ENCODE results near the gene IKZF4.

DNA sequence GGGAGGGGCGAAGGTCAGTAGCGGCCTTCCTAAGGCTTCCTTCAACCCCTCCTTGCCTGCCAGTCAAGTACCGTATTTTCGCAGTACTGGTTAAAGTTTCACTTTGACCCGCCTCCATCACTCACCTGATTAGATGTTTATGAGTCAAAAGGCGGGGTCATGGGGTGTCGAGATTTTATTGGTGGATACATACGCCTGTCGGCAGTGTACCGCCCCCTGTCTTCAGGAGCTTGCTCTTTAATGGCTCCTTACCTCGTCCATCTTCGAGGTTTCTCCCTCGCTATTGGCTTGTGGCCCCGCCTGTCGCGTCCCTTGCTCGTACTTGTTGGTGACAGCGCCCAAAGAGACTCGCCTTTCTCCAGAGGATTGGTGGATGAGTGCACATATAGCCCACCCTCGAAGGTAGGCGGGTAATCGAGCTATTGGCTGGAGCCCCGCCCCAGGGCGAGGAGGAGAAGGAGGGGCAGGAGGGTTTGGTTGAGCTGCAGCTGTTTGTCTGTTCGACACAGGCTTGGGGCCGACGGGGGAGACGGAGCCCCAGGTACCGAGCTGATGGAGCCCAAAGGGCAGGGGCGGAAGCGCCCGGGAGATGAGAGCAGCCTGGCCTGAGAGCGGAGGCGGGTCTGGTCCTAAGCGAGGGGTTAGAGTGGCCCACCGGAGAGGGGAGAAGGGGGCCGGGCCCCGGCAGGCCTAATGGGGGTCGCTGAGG, 47.1 kb upstream of the IKZF4 start, which contains the start of gene RAB5B:
- TF ChIP-seq, protein P1, sequence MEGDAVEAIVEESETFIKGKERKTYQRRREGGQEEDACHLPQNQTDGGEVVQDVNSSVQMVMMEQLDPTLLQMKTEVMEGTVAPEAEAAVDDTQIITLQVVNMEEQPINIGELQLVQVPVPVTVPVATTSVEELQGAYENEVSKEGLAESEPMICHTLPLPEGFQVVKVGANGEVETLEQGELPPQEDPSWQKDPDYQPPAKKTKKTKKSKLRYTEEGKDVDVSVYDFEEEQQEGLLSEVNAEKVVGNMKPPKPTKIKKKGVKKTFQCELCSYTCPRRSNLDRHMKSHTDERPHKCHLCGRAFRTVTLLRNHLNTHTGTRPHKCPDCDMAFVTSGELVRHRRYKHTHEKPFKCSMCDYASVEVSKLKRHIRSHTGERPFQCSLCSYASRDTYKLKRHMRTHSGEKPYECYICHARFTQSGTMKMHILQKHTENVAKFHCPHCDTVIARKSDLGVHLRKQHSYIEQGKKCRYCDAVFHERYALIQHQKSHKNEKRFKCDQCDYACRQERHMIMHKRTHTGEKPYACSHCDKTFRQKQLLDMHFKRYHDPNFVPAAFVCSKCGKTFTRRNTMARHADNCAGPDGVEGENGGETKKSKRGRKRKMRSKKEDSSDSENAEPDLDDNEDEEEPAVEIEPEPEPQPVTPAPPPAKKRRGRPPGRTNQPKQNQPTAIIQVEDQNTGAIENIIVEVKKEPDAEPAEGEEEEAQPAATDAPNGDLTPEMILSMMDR (IDR thresholded peaks at IDR 0.05), result no peak
- TF ChIP-seq, protein P2, sequence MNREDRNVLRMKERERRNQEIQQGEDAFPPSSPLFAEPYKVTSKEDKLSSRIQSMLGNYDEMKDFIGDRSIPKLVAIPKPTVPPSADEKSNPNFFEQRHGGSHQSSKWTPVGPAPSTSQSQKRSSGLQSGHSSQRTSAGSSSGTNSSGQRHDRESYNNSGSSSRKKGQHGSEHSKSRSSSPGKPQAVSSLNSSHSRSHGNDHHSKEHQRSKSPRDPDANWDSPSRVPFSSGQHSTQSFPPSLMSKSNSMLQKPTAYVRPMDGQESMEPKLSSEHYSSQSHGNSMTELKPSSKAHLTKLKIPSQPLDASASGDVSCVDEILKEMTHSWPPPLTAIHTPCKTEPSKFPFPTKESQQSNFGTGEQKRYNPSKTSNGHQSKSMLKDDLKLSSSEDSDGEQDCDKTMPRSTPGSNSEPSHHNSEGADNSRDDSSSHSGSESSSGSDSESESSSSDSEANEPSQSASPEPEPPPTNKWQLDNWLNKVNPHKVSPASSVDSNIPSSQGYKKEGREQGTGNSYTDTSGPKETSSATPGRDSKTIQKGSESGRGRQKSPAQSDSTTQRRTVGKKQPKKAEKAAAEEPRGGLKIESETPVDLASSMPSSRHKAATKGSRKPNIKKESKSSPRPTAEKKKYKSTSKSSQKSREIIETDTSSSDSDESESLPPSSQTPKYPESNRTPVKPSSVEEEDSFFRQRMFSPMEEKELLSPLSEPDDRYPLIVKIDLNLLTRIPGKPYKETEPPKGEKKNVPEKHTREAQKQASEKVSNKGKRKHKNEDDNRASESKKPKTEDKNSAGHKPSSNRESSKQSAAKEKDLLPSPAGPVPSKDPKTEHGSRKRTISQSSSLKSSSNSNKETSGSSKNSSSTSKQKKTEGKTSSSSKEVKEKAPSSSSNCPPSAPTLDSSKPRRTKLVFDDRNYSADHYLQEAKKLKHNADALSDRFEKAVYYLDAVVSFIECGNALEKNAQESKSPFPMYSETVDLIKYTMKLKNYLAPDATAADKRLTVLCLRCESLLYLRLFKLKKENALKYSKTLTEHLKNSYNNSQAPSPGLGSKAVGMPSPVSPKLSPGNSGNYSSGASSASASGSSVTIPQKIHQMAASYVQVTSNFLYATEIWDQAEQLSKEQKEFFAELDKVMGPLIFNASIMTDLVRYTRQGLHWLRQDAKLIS (CRISPR knock-in tag; IDR thresholded peaks at IDR 0.05; ENCODE audit: borderline replicate concordance), result no peak
- TF ChIP-seq KAT7 (CRISPR knock-in tag; IDR thresholded peaks at IDR 0.05; ENCODE audit: borderline replicate concordance) (no peak), IRF2 (CRISPR knock-in tag; IDR thresholded peaks at IDR 0.05; ENCODE audit: borderline replicate concordance, low read depth) (no peak), TEAD4 (CRISPR knock-in tag; IDR thresholded peaks at IDR 0.05) (no peak; the same call in 1 of the 2 replicates), NFE2L1 (CRISPR knock-in tag; IDR thresholded peaks at IDR 0.05) (no peak; the same call in 1 of the 2 replicates), ZNF532 (CRISPR knock-in tag; IDR thresholded peaks at IDR 0.05; ENCODE audit: borderline replicate concordance) (no peak)
- TF ChIP-seq, protein P3, sequence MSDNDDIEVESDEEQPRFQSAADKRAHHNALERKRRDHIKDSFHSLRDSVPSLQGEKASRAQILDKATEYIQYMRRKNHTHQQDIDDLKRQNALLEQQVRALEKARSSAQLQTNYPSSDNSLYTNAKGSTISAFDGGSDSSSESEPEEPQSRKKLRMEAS (CRISPR knock-in tag; IDR thresholded peaks at IDR 0.05), result peak; percentile 54; the same call in 1 of the 2 replicates
- TF ChIP-seq, protein P4, sequence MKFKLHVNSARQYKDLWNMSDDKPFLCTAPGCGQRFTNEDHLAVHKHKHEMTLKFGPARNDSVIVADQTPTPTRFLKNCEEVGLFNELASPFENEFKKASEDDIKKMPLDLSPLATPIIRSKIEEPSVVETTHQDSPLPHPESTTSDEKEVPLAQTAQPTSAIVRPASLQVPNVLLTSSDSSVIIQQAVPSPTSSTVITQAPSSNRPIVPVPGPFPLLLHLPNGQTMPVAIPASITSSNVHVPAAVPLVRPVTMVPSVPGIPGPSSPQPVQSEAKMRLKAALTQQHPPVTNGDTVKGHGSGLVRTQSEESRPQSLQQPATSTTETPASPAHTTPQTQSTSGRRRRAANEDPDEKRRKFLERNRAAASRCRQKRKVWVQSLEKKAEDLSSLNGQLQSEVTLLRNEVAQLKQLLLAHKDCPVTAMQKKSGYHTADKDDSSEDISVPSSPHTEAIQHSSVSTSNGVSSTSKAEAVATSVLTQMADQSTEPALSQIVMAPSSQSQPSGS (CRISPR knock-in tag; IDR thresholded peaks at IDR 0.05; ENCODE audit: borderline replicate concordance, low read depth), result no peak
- TF ChIP-seq, protein P5, sequence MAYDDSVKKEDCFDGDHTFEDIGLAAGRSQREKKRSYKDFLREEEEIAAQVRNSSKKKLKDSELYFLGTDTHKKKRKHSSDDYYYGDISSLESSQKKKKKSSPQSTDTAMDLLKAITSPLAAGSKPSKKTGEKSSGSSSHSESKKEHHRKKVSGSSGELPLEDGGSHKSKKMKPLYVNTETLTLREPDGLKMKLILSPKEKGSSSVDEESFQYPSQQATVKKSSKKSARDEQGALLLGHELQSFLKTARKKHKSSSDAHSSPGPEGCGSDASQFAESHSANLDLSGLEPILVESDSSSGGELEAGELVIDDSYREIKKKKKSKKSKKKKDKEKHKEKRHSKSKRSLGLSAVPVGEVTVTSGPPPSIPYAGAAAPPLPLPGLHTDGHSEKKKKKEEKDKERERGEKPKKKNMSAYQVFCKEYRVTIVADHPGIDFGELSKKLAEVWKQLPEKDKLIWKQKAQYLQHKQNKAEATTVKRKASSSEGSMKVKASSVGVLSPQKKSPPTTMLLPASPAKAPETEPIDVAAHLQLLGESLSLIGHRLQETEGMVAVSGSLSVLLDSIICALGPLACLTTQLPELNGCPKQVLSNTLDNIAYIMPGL (CRISPR knock-in tag; IDR thresholded peaks at IDR 0.05), result peak; percentile 74; the same call in 1 of the 2 replicates

Data from WTC11 (cell line).